ENCODE data around the gene ZSCAN5B. TPM values are rescaled to one million over a fixed set of nuclear protein-coding genes. Genes with fewer than 3 reads are reported as not detected.

The ZSCAN5B gene
- total and polyA plus RNA-seq, 9 of the 15 experiments (the other 6 are each of a cell fraction or from before 2014, with no cell fraction given) = 0.03 to 0.07 TPM; not detected in 7

- TF ChIP-seq CLOCK (CRISPR knock-in tag; IDR thresholded peaks at IDR 0.05; ENCODE audit: borderline replicate concordance) (no peak), THRA (IDR thresholded peaks at IDR 0.05) (no peak), ZNF57 (CRISPR knock-in tag; IDR thresholded peaks at IDR 0.05) (no peak), RB1 (IDR thresholded peaks at IDR 0.05; ENCODE audit: low read depth) (no peak; the same call in 1 of the 2 replicates), SMAD1 (IDR thresholded peaks at IDR 0.05; ENCODE audit: low read depth, low read length, partially characterized antibody) (no peak), FOXJ2 (tag; IDR thresholded peaks at IDR 0.05) (peak; percentile 93), AFF4 (CRISPR knock-in tag; IDR thresholded peaks at IDR 0.05) (no peak), KAT2B (IDR thresholded peaks at IDR 0.05; ENCODE audit: low read depth, low read length) (no peak), ZBTB34 (CRISPR knock-in tag; IDR thresholded peaks at IDR 0.05) (no peak), ZNF133 (CRISPR knock-in tag; IDR thresholded peaks at IDR 0.05) (no peak), STAT5B (CRISPR knock-in tag; IDR thresholded peaks at IDR 0.05) (no peak), ZFPM2 (CRISPR knock-in tag; IDR thresholded peaks at IDR 0.05) (no peak), POLR3A (IDR thresholded peaks at IDR 0.05; ENCODE audit: borderline replicate concordance, extremely low read depth, insufficient read depth, insufficient read length) (no peak), SAFB (IDR thresholded peaks at IDR 0.05; ENCODE audit: borderline replicate concordance, low read depth, low read length) (no peak), ATF2 (CRISPR knock-in tag; IDR thresholded peaks at IDR 0.05) (no peak), ZNF197 (CRISPR knock-in tag; IDR thresholded peaks at IDR 0.05; ENCODE audit: low read depth) (peak; percentile 98)
Measured at GRCh38 chr19:56140583-56141416, 56.8 kb downstream of the ZSCAN5B start, which contains the start of gene ZNF444 (continued).
